GM12892 (cell line): ENCODE measurements around the gene OSGEPL1.

ENCODE experiments used
- POLR2A ChIP-seq: IDR thresholded peaks from 2 replicates; pipeline ENCODE4 v1.6.1; 2011; ENCODE audit warnings: low read depth, low read length, control low read depth
- POLR2AphosphoS5 ChIP-seq: IDR thresholded peaks from 2 replicates; pipeline ENCODE4 v1.6.1; 2011; ENCODE audit warnings: low read depth, low read length, control low read depth
- TAF1 ChIP-seq: IDR thresholded peaks from 2 replicates; pipeline ENCODE4 v1.6.1; 2011; ENCODE audit warnings: low read depth, mild to moderate bottlenecking, control low read depth, low read length, borderline replicate concordance

GRCh38 chr2:189794310-189794709 is 31.7 kb upstream of the OSGEPL1 start:
- TF ChIP-seq TAF1 (no peak), POLR2A (no peak), POLR2AphosphoS5 (no peak)
